Endothelial cell (in vitro differentiated cells): ENCODE results near the gene E2F1. TPM values are rescaled to one million over a fixed set of nuclear protein-coding genes. Genes with fewer than 3 reads are reported as not detected.

ENCODE experiments used
- DNase-seq: peaks from one replicate; pipeline ENCODE4 v3.0.0; 2021; ENCODE audit warnings: low spot score
- H3K27ac Mint-ChIP-seq: one replicate; pipeline ENCODE4 v1.8.0; 2021; ENCODE audit warnings: mixed read lengths, inconsistent platforms; ENCODE audit not compliant: unreplicated experiment
- H3K27me3 Mint-ChIP-seq: one replicate; pipeline ENCODE4 v1.8.0; 2021; ENCODE audit warnings: mild to moderate bottlenecking, moderate library complexity, mixed read lengths, inconsistent platforms; ENCODE audit not compliant: unreplicated experiment
- H3K36me3 Mint-ChIP-seq: one replicate; pipeline ENCODE4 v1.8.0; 2021; ENCODE audit warnings: mild to moderate bottlenecking, low read depth, mixed read lengths, inconsistent platforms; ENCODE audit not compliant: unreplicated experiment
- H3K4me1 Mint-ChIP-seq: one replicate; pipeline ENCODE4 v1.8.0; 2021; ENCODE audit warnings: mild to moderate bottlenecking, mixed read lengths, inconsistent platforms; ENCODE audit not compliant: unreplicated experiment
- H3K4me3 Mint-ChIP-seq: one replicate; pipeline ENCODE4 v1.8.0; 2021; ENCODE audit warnings: mild to moderate bottlenecking, mixed read lengths, inconsistent platforms; ENCODE audit not compliant: unreplicated experiment
- H3K9me3 Mint-ChIP-seq: one replicate; pipeline ENCODE4 v1.8.0; 2021; ENCODE audit warnings: mixed read lengths, inconsistent platforms; ENCODE audit not compliant: unreplicated experiment
- CTCF ChIP-seq: fragments of 200-600 bp; sonication (generic); IDR thresholded peaks from one replicate; pipeline ENCODE4 v1.5.0; 2021; ENCODE audit warnings: antibody characterized with exemption; ENCODE audit not compliant: unreplicated experiment
- total RNA-seq: library from RNA; stranded (reverse); fragmentation: NEBNext Ultra II Directional; extraction: Animal tissue kit (Norgen Biotek cat#: 25700); gene quantifications from one replicate; pipeline ENCODE4 v1.2.1, GENCODE V29; 2021; ENCODE audit not compliant: unreplicated experiment

The E2F1 gene
- total RNA-seq, 1 donor from 2014 or later = 6.7 TPM

GRCh38 chr20:33673114-33673409 is 13.1 kb downstream of the E2F1 start:
- TF ChIP-seq CTCF = no peak
- H3K27ac Mint-ChIP-seq = no peak overlapping the region
- DNase-seq = no peak
- peaks cover 13% of the 10 kb centered on the region for H3K27me3 Mint-ChIP-seq
- no peaks in the 10 kb centered on the region for H3K9me3 Mint-ChIP-seq
- peaks cover 10% of the 10 kb centered on the region for H3K36me3 Mint-ChIP-seq
- peak overlapping the region; percentile 91 for H3K4me3 Mint-ChIP-seq
- peaks cover 17% of the 10 kb centered on the region for H3K4me1 Mint-ChIP-seq

- no peak for TF ChIP-seq CTCF
- peaks cover 17% of the 10 kb centered on the region for H3K4me1 Mint-ChIP-seq
- no peak for DNase-seq
Observed at GRCh38 chr20:33672426-33673113, 13.6 kb downstream of the E2F1 start.

GRCh38 chr20:33671573-33672288 is 14.5 kb downstream of the E2F1 start:
- peaks cover 18% of the 10 kb centered on the region for H3K4me1 Mint-ChIP-seq
- H3K4me3 Mint-ChIP-seq = peak overlapping the region; percentile 51
- H3K27ac Mint-ChIP-seq = no peak overlapping the region
- peaks cover 10% of the 10 kb centered on the region for H3K36me3 Mint-ChIP-seq
- TF ChIP-seq CTCF = no peak
- no peaks in the 10 kb centered on the region for H3K9me3 Mint-ChIP-seq
- no peak for DNase-seq
- peaks cover 14% of the 10 kb centered on the region for H3K27me3 Mint-ChIP-seq

More at GRCh38 chr20:33672426-33673113, 13.6 kb downstream of the E2F1 start:
- Mint-ChIP-seq H3K27ac (no peak overlapping the region), H3K4me3 (peak overlapping the region; percentile 91), H3K36me3 (peaks cover 10% of the 10 kb centered on the region), H3K27me3 (peaks cover 13% of the 10 kb centered on the region), H3K9me3 (no peaks in the 10 kb centered on the region)

GRCh38 chr20:33670715-33671499 is 15.3 kb downstream of the E2F1 start:
- Mint-ChIP-seq H3K9me3 (no peaks in the 10 kb centered on the region), H3K27ac (no peak overlapping the region), H3K36me3 (peaks cover 10% of the 10 kb centered on the region), H3K4me3 (no peak overlapping the region), H3K27me3 (peaks cover 13% of the 10 kb centered on the region), H3K4me1 (peaks cover 23% of the 10 kb centered on the region)
- no peak for DNase-seq
- no peak for TF ChIP-seq CTCF
